Osteocyte (in vitro differentiated cells): ENCODE measurements around the gene NEK4. TPM values are rescaled to one million over a fixed set of nuclear protein-coding genes. Genes with fewer than 3 reads are reported as not detected.

Source experiments
- DNase-seq: peaks from one replicate; pipeline ENCODE4 v3.0.0; 2021; ENCODE audit warnings: mixed read lengths; ENCODE audit not compliant: unreplicated experiment; ENCODE audit errors: extremely low spot score
- H3K27ac Mint-ChIP-seq: one replicate; pipeline ENCODE4 v1.8.0; 2021; ENCODE audit warnings: mild to moderate bottlenecking, mixed read lengths; ENCODE audit not compliant: unreplicated experiment
- H3K27me3 Mint-ChIP-seq: one replicate; pipeline ENCODE4 v1.8.0; 2021; ENCODE audit warnings: mixed read lengths; ENCODE audit not compliant: unreplicated experiment
- H3K36me3 Mint-ChIP-seq: one replicate; pipeline ENCODE4 v1.8.0; 2021; ENCODE audit warnings: mixed read lengths; ENCODE audit not compliant: unreplicated experiment
- H3K4me1 Mint-ChIP-seq: one replicate; pipeline ENCODE4 v1.8.0; 2021; ENCODE audit warnings: mixed read lengths; ENCODE audit not compliant: unreplicated experiment
- H3K4me3 Mint-ChIP-seq: one replicate; pipeline ENCODE4 v1.8.0; 2021; ENCODE audit warnings: mild to moderate bottlenecking, moderate library complexity, mixed read lengths; ENCODE audit not compliant: unreplicated experiment
- H3K9me3 Mint-ChIP-seq: one replicate; pipeline ENCODE4 v1.8.0; 2021; ENCODE audit warnings: mixed read lengths; ENCODE audit not compliant: unreplicated experiment
- CTCF ChIP-seq: fragments of 200-600 bp; sonication (generic); IDR thresholded peaks from 2 replicates; pipeline ENCODE4 v1.5.0; 2021; ENCODE audit warnings: antibody characterized with exemption, mild to moderate bottlenecking, moderate library complexity
- total RNA-seq: library from RNA; stranded (reverse); gene quantifications from 2 replicates; pipeline ENCODE4 v1.2.1, GENCODE V29; 2021

The NEK4 gene
- total RNA-seq, 1 donor from 2014 or later, result 23.1 TPM

- H3K27ac Mint-ChIP-seq, result peak overlapping the region; percentile 99
- no peak for TF ChIP-seq CTCF
- H3K4me1 Mint-ChIP-seq, result peaks cover 39% of the 10 kb centered on the region
- H3K36me3 Mint-ChIP-seq, result peaks cover 42% of the 10 kb centered on the region
- H3K27me3 Mint-ChIP-seq, result no peaks in the 10 kb centered on the region
- peak overlapping the region; percentile 64 for H3K4me3 Mint-ChIP-seq
- H3K9me3 Mint-ChIP-seq, result no peaks in the 10 kb centered on the region
- no peak for DNase-seq
Measured at GRCh38 chr3:52671676-52672075, 99.1 kb downstream of the NEK4 start.

- Mint-ChIP-seq H3K4me1 (peaks cover 39% of the 10 kb centered on the region), H3K4me3 (peak overlapping the region; percentile 64)
- peak; percentile 93 for DNase-seq
Measured at GRCh38 chr3:52670621-52671521, 99.9 kb downstream of the NEK4 start.

GRCh38 chr3:52663098-52663497, 107.6 kb downstream of the NEK4 start:
- no peak for DNase-seq
- Mint-ChIP-seq H3K27ac (no peak overlapping the region), H3K4me1 (peaks cover 2% of the 10 kb centered on the region), H3K27me3 (no peaks in the 10 kb centered on the region), H3K36me3 (peaks cover 47% of the 10 kb centered on the region), H3K4me3 (no peak overlapping the region), H3K9me3 (no peaks in the 10 kb centered on the region)
- no peak for TF ChIP-seq CTCF

More at GRCh38 chr3:52670621-52671521, 99.9 kb downstream of the NEK4 start:
- Mint-ChIP-seq H3K27me3 (no peaks in the 10 kb centered on the region), H3K9me3 (no peaks in the 10 kb centered on the region), H3K36me3 (peaks cover 36% of the 10 kb centered on the region), H3K27ac (peak overlapping the region; percentile 99)
- TF ChIP-seq CTCF, result no peak

- DNase-seq, result no peak
- no peak overlapping the region for H3K27ac Mint-ChIP-seq
- no peak overlapping the region for H3K4me3 Mint-ChIP-seq
- H3K4me1 Mint-ChIP-seq, result no peaks in the 10 kb centered on the region
- TF ChIP-seq CTCF, result no peak
- peaks cover 50% of the 10 kb centered on the region for H3K36me3 Mint-ChIP-seq
- H3K27me3 Mint-ChIP-seq, result no peaks in the 10 kb centered on the region
- no peaks in the 10 kb centered on the region for H3K9me3 Mint-ChIP-seq
Measured at GRCh38 chr3:52660046-52660445, 110.7 kb downstream of the NEK4 start.

Other genes with a start within 250 kb of the NEK4 start
- gene NT5DC2, start 237.1 kb downstream of the NEK4 start, total RNA-seq, result 178 and 188 TPM in 2 replicates
- 18.4 and 18.6 TPM in 2 replicates for gene UQCC5, start 234.3 kb downstream of the NEK4 start, total RNA-seq
- gene PBRM1, start 85.0 kb downstream of the NEK4 start, total RNA-seq, result 74.5 and 78.3 TPM in 2 replicates
- gene GNL3, start 84.9 kb downstream of the NEK4 start, total RNA-seq, result 65.8 and 69.8 TPM in 2 replicates
- 86.3 and 97.4 TPM in 2 replicates for gene GLT8D1, start 65.1 kb downstream of the NEK4 start, total RNA-seq
- 120 and 124 TPM in 2 replicates for gene SPCS1, start 64.8 kb downstream of the NEK4 start, total RNA-seq
- gene ITIH1, start 6.7 kb upstream of the NEK4 start, total RNA-seq, result not detected in 2 replicates
- gene ITIH3, start 23.9 kb upstream of the NEK4 start, total RNA-seq, result 0.59 and 0.78 TPM in 2 replicates
- 7.1 and 7.2 TPM in 2 replicates for gene ITIH4, start 59.7 kb upstream of the NEK4 start, total RNA-seq
- 2.0 and 6.2 TPM in 2 replicates for gene MUSTN1, start 64.1 kb upstream of the NEK4 start, total RNA-seq
- 22.9 and 25.3 TPM in 2 replicates for gene STIMATE, start 126.6 kb upstream of the NEK4 start, total RNA-seq